ENCODE measurements around the gene FBXO24. TPM values are rescaled to one million over a fixed set of nuclear protein-coding genes. Genes with fewer than 3 reads are reported as not detected.

Gene FBXO24
- total RNA-seq, 2 donors from 2014 or later: 1.3 to 3.0 TPM

GRCh38 chr7:100566018-100566531 lies 20.1 kb upstream of the FBXO24 start:
- TF ChIP-seq CTCF (conservative IDR thresholded peaks at IDR 0.05): no peak
- Mint-ChIP-seq H3K36me3 (ENCODE audit: low read depth) (peaks cover 25% of the 10 kb centered on the region), H3K4me1 (peaks cover 7% of the 10 kb centered on the region), H3K9me3 (no peaks in the 10 kb centered on the region), H3K4me3 (no peak overlapping the region), H3K27me3 (ENCODE audit: insufficient read depth) (no peaks in the 10 kb centered on the region), H3K27ac (peak overlapping the region; percentile 52)
- Histone ChIP-seq H3K4me3 (ENCODE audit: low read length) (no peak overlapping the region), H3K27ac (ENCODE audit: low read depth, low read length) (no peak overlapping the region), H3K27me3 (ENCODE audit: control insufficient read depth, insufficient read depth, low read length, poor library complexity, severe bottlenecking) (no peaks in the 10 kb centered on the region), H3K4me1 (ENCODE audit: control insufficient read depth, insufficient read depth, low read length) (no peaks in the 10 kb centered on the region), H3K36me3 (ENCODE audit: control insufficient read depth, insufficient read depth, low read length) (peaks cover 49% of the 10 kb centered on the region), H3K9me3 (ENCODE audit: control insufficient read depth, low read length) (no peaks in the 10 kb centered on the region), H3K9ac (ENCODE audit: extremely low read depth, low read length, poor library complexity, severe bottlenecking) (no peak overlapping the region)
- WGBS, 2 experiments (ENCODE audit: insufficient coverage in 1 of 2, insufficient read length in 1 of 2): 92 to 93% methylated on average over 4 to 6 of the region's 6 CpGs
- DNase-seq: no peak

- DNase-seq: peak; percentile 66
- TF ChIP-seq CTCF (conservative IDR thresholded peaks at IDR 0.05): no peak
- WGBS, 2 experiments (ENCODE audit: insufficient coverage in 1 of 2, insufficient read length in 1 of 2): 83 to 88% methylated on average over 9 to 12 of the region's 12 CpGs
- Mint-ChIP-seq H3K9me3 (no peaks in the 10 kb centered on the region), H3K4me3 (no peak overlapping the region), H3K27ac (peak overlapping the region; percentile 52), H3K27me3 (ENCODE audit: insufficient read depth) (no peaks in the 10 kb centered on the region), H3K4me1 (peaks cover 13% of the 10 kb centered on the region), H3K36me3 (ENCODE audit: low read depth) (peaks cover 23% of the 10 kb centered on the region)
- no peaks in the 10 kb centered on the region for H3K27me3 ChIP-seq (ENCODE audit: control insufficient read depth, insufficient read depth, low read length, poor library complexity, severe bottlenecking)
- H3K9ac ChIP-seq (ENCODE audit: extremely low read depth, low read length, poor library complexity, severe bottlenecking): no peak overlapping the region
- no peaks in the 10 kb centered on the region for H3K9me3 ChIP-seq (ENCODE audit: control insufficient read depth, low read length)
- no peak overlapping the region for H3K4me3 ChIP-seq (ENCODE audit: low read length)
- peak overlapping the region; percentile 30 for H3K27ac ChIP-seq (ENCODE audit: low read depth, low read length)
- H3K4me1 ChIP-seq (ENCODE audit: control insufficient read depth, insufficient read depth, low read length): peaks cover 4% of the 10 kb centered on the region
- H3K36me3 ChIP-seq (ENCODE audit: control insufficient read depth, insufficient read depth, low read length): peaks cover 38% of the 10 kb centered on the region
These were observed 18.9 kb upstream of the FBXO24 start for GRCh38 chr7:100567031-100567730.

- Histone ChIP-seq H3K9me3 (ENCODE audit: control insufficient read depth, low read length) (no peaks in the 10 kb centered on the region), H3K4me3 (ENCODE audit: low read length) (no peak overlapping the region), H3K27me3 (ENCODE audit: control insufficient read depth, insufficient read depth, low read length, poor library complexity, severe bottlenecking) (no peaks in the 10 kb centered on the region), H3K9ac (ENCODE audit: extremely low read depth, low read length, poor library complexity, severe bottlenecking) (no peak overlapping the region), H3K4me1 (ENCODE audit: control insufficient read depth, insufficient read depth, low read length) (peaks cover 4% of the 10 kb centered on the region), H3K27ac (ENCODE audit: low read depth, low read length) (no peak overlapping the region), H3K36me3 (ENCODE audit: control insufficient read depth, insufficient read depth, low read length) (peaks cover 32% of the 10 kb centered on the region)
- H3K36me3 Mint-ChIP-seq (ENCODE audit: low read depth): peaks cover 18% of the 10 kb centered on the region
- no peak overlapping the region for H3K4me3 Mint-ChIP-seq
- peaks cover 16% of the 10 kb centered on the region for H3K4me1 Mint-ChIP-seq
- DNase-seq: no peak
- no peaks in the 10 kb centered on the region for H3K27me3 Mint-ChIP-seq (ENCODE audit: insufficient read depth)
- no peak overlapping the region for H3K27ac Mint-ChIP-seq
- TF ChIP-seq CTCF (conservative IDR thresholded peaks at IDR 0.05): no peak
- 79 to 84% methylated on average over 3 of the region's 3 CpGs for WGBS, 2 experiments (ENCODE audit: insufficient coverage in 1 of 2, insufficient read length in 1 of 2)
- H3K9me3 Mint-ChIP-seq: no peaks in the 10 kb centered on the region
These were observed 18.4 kb upstream of the FBXO24 start for GRCh38 chr7:100567751-100568175.

Measured in endodermal cell (in vitro differentiated cells).